Measurements from ENCODE around the gene PCGF6.

PCGF6 gene

DNA sequence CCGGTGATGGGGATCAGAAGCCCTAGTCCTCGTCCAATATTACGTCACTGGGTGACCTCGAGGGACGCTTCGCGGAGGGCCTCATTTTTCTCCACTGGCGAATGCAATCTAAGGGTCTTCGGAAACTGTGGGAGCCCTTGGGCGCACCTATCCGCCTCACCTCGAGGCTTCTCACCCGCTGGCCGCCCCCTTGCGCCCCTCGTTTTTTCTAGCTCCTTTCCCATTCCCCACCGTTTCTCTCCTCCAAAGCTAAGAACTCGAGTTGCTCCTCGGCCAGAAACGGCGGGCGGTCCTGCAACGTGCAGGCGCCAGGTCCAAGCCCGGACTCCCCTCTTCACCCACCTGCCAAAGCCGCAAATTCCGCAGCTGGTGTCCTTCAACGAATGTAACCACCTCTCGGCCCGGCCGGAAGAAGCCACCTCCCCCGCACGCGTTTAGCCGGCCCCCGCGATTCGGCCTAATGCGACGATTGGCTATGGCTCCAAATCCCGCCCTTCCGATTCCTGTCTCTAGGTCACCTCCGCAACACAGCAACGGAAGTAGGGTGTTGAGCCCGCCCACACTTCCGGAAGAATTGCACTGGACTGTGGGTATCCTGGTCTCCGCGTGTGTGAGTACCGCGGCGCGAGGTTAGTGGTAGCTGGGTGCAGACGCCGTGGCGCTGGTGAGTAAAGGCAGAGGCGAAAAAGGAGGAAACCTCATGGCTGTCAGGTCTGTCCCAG is 45.3 kb upstream of the PCGF6 start, which contains the start of the genes ATP5MK and PDCD11:
Gene ATP5MK (minus strand): TSS at position 409 of the 722 bp plus-strand sequence. CDS start 4,018 bp downstream, outside the sequence.
Gene PDCD11 (plus strand): TSS at position 560 of the 722 bp plus-strand sequence. CDS start 1,801 bp downstream, outside the sequence.
- Histone ChIP-seq H3K4me3 (ENCODE audit: low read length in 2 of 2) (peak within 1 kb of the TSS; percentile 71 to 90), H3K9ac (ENCODE audit: low read depth, low read length, poor library complexity) (peak within 1 kb of the TSS; percentile 99), H2BK12ac (ENCODE audit: low read length) (no peak within 1 kb of the TSS), H3K27me3 (ENCODE audit: control insufficient read depth in 3 of 3, insufficient read depth in 3 of 3, low read depth in 1 of 3, low read length in 3 of 3) (no peaks in the 10 kb centered on the region), H2BK5ac (ENCODE audit: low read length) (peak within 1 kb of the TSS; percentile 89), H4K91ac (ENCODE audit: low read depth, low read length, poor library complexity) (no peak within 1 kb of the TSS), H2BK15ac (ENCODE audit: low read length) (no peak within 1 kb of the TSS), H3K27ac (replicated peaks; ENCODE audit: low read length) (peak within 1 kb of the TSS; percentile 45), H2BK120ac (ENCODE audit: low read depth, low read length) (no peak within 1 kb of the TSS), H3K4ac (ENCODE audit: low read length) (no peak within 1 kb of the TSS), H3K14ac (ENCODE audit: low read length) (no peak within 1 kb of the TSS), H2AFZ (ENCODE audit: low read length) (peak within 1 kb of the TSS; percentile 83), H3K18ac (ENCODE audit: low read length) (peak within 1 kb of the TSS; percentile 95), H4K8ac (ENCODE audit: low read depth, low read length) (no peak within 1 kb of the TSS), H3K4me1 (ENCODE audit: control insufficient read depth in 2 of 2, insufficient read depth in 1 of 2, low read depth in 1 of 2, low read length in 2 of 2) (peaks cover 4 to 11% of the 10 kb centered on the region in 2 donors), H3K9me3 (replicated peaks in 1 of 2; ENCODE audit: control insufficient read depth in 2 of 2, insufficient read depth in 1 of 2, low read depth in 1 of 2, low read length in 2 of 2) (no peaks in the 10 kb centered on the region), H3K36me3 (replicated peaks in 1 of 2; ENCODE audit: control insufficient read depth in 2 of 2, insufficient read depth in 2 of 2, low read length in 2 of 2) (peaks cover 15 to 64% of the 10 kb centered on the region in 2 donors), H3K23ac (ENCODE audit: low read depth, low read length, poor library complexity) (peak within 1 kb of the TSS; percentile 90), H2AK5ac (ENCODE audit: low read depth, low read length) (peak within 1 kb of the TSS; percentile 48), H3K79me1 (ENCODE audit: low read depth, low read length) (peaks cover 8% of the 10 kb centered on the region), H3K4me2 (ENCODE audit: insufficient read depth, low read length, poor library complexity, severe bottlenecking) (peak within 1 kb of the TSS; percentile 92)
- DNase-seq (ENCODE audit: low spot score): peak; percentile 94
- WGBS, 2 donors (ENCODE audit: extremely low coverage in 2 of 2, insufficient read length in 2 of 2, insufficient replicate concordance in 1 of 2): no CpG with 5 or more reads among the region's 56 CpGs

DNA sequence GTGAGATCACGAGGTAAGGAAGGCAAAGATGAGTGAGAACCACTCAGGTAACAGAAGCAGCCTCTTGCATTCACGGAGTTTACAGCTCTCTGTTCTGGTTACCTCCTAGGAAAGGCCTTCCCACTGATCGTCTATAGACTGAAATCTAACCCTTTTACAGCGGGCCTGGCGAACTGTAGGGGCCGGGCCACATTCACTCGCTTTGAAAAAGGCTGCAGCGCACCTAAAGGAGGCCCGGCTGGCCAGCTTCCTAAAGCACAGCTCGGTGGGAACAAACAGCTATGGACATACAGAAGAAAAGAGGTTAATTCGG is 44.8 kb upstream of the PCGF6 start:
- H3K23ac ChIP-seq (ENCODE audit: low read depth, low read length, poor library complexity): no peak overlapping the region
- H3K9me3 ChIP-seq (replicated peaks in 1 of 2; ENCODE audit: control insufficient read depth in 2 of 2, insufficient read depth in 1 of 2, low read depth in 1 of 2, low read length in 2 of 2): no peaks in the 10 kb centered on the region
- peak; percentile 2 for DNase-seq (ENCODE audit: low spot score)
- no peak overlapping the region for H3K14ac ChIP-seq (ENCODE audit: low read length)
- H3K9ac ChIP-seq (ENCODE audit: low read depth, low read length, poor library complexity): peak overlapping the region; percentile 95
- no peak overlapping the region for H4K91ac ChIP-seq (ENCODE audit: low read depth, low read length, poor library complexity)
- H2BK12ac ChIP-seq (ENCODE audit: low read length): no peak overlapping the region
- no peak overlapping the region for H4K8ac ChIP-seq (ENCODE audit: low read depth, low read length)
- H3K27ac ChIP-seq (replicated peaks; ENCODE audit: low read length): no peak overlapping the region
- H2AK5ac ChIP-seq (ENCODE audit: low read depth, low read length): no peak overlapping the region
- peak overlapping the region; percentile 92 for H3K4me2 ChIP-seq (ENCODE audit: insufficient read depth, low read length, poor library complexity, severe bottlenecking)
- peak overlapping the region; percentile 89 for H2BK5ac ChIP-seq (ENCODE audit: low read length)
- H3K27me3 ChIP-seq (ENCODE audit: control insufficient read depth in 3 of 3, insufficient read depth in 3 of 3, low read depth in 1 of 3, low read length in 3 of 3): no peaks in the 10 kb centered on the region
- no peak overlapping the region for H3K4ac ChIP-seq (ENCODE audit: low read length)
- H2BK120ac ChIP-seq (ENCODE audit: low read depth, low read length): no peak overlapping the region
- H2AFZ ChIP-seq (ENCODE audit: low read length): peak overlapping the region; percentile 83
- H3K79me1 ChIP-seq (ENCODE audit: low read depth, low read length): peaks cover 8% of the 10 kb centered on the region
- peak overlapping the region; percentile 71 to 90 for H3K4me3 ChIP-seq (ENCODE audit: low read length in 2 of 2)
- peaks cover 4 to 11% of the 10 kb centered on the region in 2 donors for H3K4me1 ChIP-seq (ENCODE audit: control insufficient read depth in 2 of 2, insufficient read depth in 1 of 2, low read depth in 1 of 2, low read length in 2 of 2)
- no CpG with 5 or more reads among the region's 11 CpGs for WGBS, 2 donors (ENCODE audit: extremely low coverage in 2 of 2, insufficient read length in 2 of 2, insufficient replicate concordance in 1 of 2)
- H2BK15ac ChIP-seq (ENCODE audit: low read length): no peak overlapping the region
- H3K36me3 ChIP-seq (replicated peaks in 1 of 2; ENCODE audit: control insufficient read depth in 2 of 2, insufficient read depth in 2 of 2, low read length in 2 of 2): peaks cover 13 to 64% of the 10 kb centered on the region in 2 donors
- H3K18ac ChIP-seq (ENCODE audit: low read length): no peak overlapping the region

DNA sequence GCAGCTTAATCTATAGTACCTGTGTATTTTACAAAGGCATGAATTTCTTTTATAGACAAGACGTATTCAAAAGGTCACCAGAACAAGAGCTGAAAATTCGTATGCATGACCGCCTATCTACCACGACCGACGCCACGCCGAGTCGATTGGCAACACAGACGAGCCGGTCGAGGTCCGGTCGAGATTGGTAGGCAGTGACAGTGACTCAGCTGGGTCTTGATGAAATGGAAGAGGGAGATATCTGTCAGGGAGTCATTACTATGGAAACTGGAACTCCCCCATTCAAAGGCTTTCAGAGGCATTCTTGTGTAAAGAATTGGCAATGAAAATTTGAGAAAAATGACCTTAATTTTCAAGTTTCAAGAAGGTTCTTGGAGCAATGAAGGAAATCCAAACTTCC is 43.2 kb upstream of the PCGF6 start:
- Histone ChIP-seq H2BK12ac (ENCODE audit: low read length) (no peak overlapping the region), H2BK5ac (ENCODE audit: low read length) (no peak overlapping the region), H3K23ac (ENCODE audit: low read depth, low read length, poor library complexity) (no peak overlapping the region), H3K9me3 (replicated peaks in 1 of 2; ENCODE audit: control insufficient read depth in 2 of 2, insufficient read depth in 1 of 2, low read depth in 1 of 2, low read length in 2 of 2) (no peaks in the 10 kb centered on the region), H3K4me3 (ENCODE audit: low read length in 2 of 2) (peak overlapping the region in 1 of 2 donors; percentile 18), H3K27ac (replicated peaks; ENCODE audit: low read length) (no peak overlapping the region), H3K14ac (ENCODE audit: low read length) (no peak overlapping the region), H2BK120ac (ENCODE audit: low read depth, low read length) (no peak overlapping the region), H3K9ac (ENCODE audit: low read depth, low read length, poor library complexity) (no peak overlapping the region), H3K27me3 (ENCODE audit: control insufficient read depth in 3 of 3, insufficient read depth in 3 of 3, low read depth in 1 of 3, low read length in 3 of 3) (no peaks in the 10 kb centered on the region), H3K4me1 (ENCODE audit: control insufficient read depth in 2 of 2, insufficient read depth in 1 of 2, low read depth in 1 of 2, low read length in 2 of 2) (peaks cover 4 to 11% of the 10 kb centered on the region in 2 donors), H4K8ac (ENCODE audit: low read depth, low read length) (no peak overlapping the region), H3K79me1 (ENCODE audit: low read depth, low read length) (peaks cover 8% of the 10 kb centered on the region), H3K4ac (ENCODE audit: low read length) (no peak overlapping the region), H3K36me3 (replicated peaks in 1 of 2; ENCODE audit: control insufficient read depth in 2 of 2, insufficient read depth in 2 of 2, low read length in 2 of 2) (peaks cover 7 to 62% of the 10 kb centered on the region in 2 donors), H2BK15ac (ENCODE audit: low read length) (no peak overlapping the region), H2AFZ (ENCODE audit: low read length) (no peak overlapping the region), H4K91ac (ENCODE audit: low read depth, low read length, poor library complexity) (no peak overlapping the region), H3K4me2 (ENCODE audit: insufficient read depth, low read length, poor library complexity, severe bottlenecking) (no peak overlapping the region), H2AK5ac (ENCODE audit: low read depth, low read length) (no peak overlapping the region), H3K18ac (ENCODE audit: low read length) (no peak overlapping the region)
- no peak for DNase-seq (ENCODE audit: low spot score)
- WGBS, 2 donors (ENCODE audit: extremely low coverage in 2 of 2, insufficient read length in 2 of 2, insufficient replicate concordance in 1 of 2): no CpG with 5 or more reads among the region's 14 CpGs

DNA sequence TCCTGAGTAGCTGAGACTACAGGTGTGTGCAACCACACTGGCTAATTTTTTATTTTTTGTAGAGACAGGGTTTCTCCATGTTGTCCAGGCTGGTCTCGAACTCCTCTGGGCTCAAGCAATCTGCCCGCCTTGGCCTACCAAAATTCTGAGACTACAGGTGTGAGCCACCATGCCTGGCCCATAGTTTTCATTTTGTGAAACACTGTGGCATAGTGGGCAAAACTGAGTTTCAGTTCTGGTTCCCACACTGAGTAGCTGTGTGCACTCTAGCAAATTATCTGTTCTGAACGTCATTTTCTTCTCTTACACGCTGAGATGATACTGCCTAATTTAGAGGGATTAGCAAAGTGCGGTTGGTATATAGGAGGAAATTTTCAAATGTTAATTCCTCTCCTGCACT is 31.8 kb upstream of the PCGF6 start:
- Histone ChIP-seq H2BK15ac (ENCODE audit: low read length) (no peak overlapping the region), H3K9ac (ENCODE audit: low read depth, low read length, poor library complexity) (no peak overlapping the region), H2AK5ac (ENCODE audit: low read depth, low read length) (no peak overlapping the region), H2BK5ac (ENCODE audit: low read length) (no peak overlapping the region), H2BK120ac (ENCODE audit: low read depth, low read length) (no peak overlapping the region), H3K36me3 (replicated peaks in 1 of 2; ENCODE audit: control insufficient read depth in 2 of 2, insufficient read depth in 2 of 2, low read length in 2 of 2) (peaks cover 5 to 78% of the 10 kb centered on the region in 2 donors), H3K23ac (ENCODE audit: low read depth, low read length, poor library complexity) (no peak overlapping the region), H3K4ac (ENCODE audit: low read length) (no peak overlapping the region), H3K4me2 (ENCODE audit: insufficient read depth, low read length, poor library complexity, severe bottlenecking) (no peak overlapping the region), H3K27ac (replicated peaks; ENCODE audit: low read length) (no peak overlapping the region), H4K91ac (ENCODE audit: low read depth, low read length, poor library complexity) (no peak overlapping the region), H4K8ac (ENCODE audit: low read depth, low read length) (no peak overlapping the region), H3K18ac (ENCODE audit: low read length) (no peak overlapping the region), H3K9me3 (replicated peaks in 1 of 2; ENCODE audit: control insufficient read depth in 2 of 2, insufficient read depth in 1 of 2, low read depth in 1 of 2, low read length in 2 of 2) (no peaks in the 10 kb centered on the region), H2BK12ac (ENCODE audit: low read length) (no peak overlapping the region), H3K79me1 (ENCODE audit: low read depth, low read length) (no peaks in the 10 kb centered on the region), H3K14ac (ENCODE audit: low read length) (no peak overlapping the region), H3K4me3 (ENCODE audit: low read length in 2 of 2) (no peak overlapping the region), H3K4me1 (ENCODE audit: control insufficient read depth in 2 of 2, insufficient read depth in 1 of 2, low read depth in 1 of 2, low read length in 2 of 2) (no peaks in the 10 kb centered on the region), H2AFZ (ENCODE audit: low read length) (no peak overlapping the region), H3K27me3 (ENCODE audit: control insufficient read depth in 3 of 3, insufficient read depth in 3 of 3, low read depth in 1 of 3, low read length in 3 of 3) (no peaks in the 10 kb centered on the region)
- no CpG with 5 or more reads among the region's 5 CpGs for WGBS, 2 donors (ENCODE audit: extremely low coverage in 2 of 2, insufficient read length in 2 of 2, insufficient replicate concordance in 1 of 2)
- DNase-seq (ENCODE audit: low spot score): no peak

Measured in neuronal stem cell (in vitro differentiated cells).